ENCODE results near the gene SLC6A13.

- TF ChIP-seq ISL1 (CRISPR knock-in tag; IDR thresholded peaks at IDR 0.05) (no peak), TSHZ2 (CRISPR knock-in tag; IDR thresholded peaks at IDR 0.05) (no peak), TCF4 (CRISPR knock-in tag; IDR thresholded peaks at IDR 0.05; ENCODE audit: borderline replicate concordance) (no peak), ZNF8 (CRISPR knock-in tag; IDR thresholded peaks at IDR 0.05) (no peak), GLIS3 (CRISPR knock-in tag; IDR thresholded peaks at IDR 0.05) (no peak), ZFP3 (CRISPR knock-in tag; IDR thresholded peaks at IDR 0.05) (no peak), PPARA (CRISPR knock-in tag; IDR thresholded peaks at IDR 0.05; ENCODE audit: borderline replicate concordance) (no peak), SNAI2 (CRISPR knock-in tag; IDR thresholded peaks at IDR 0.05) (no peak), TOX (CRISPR knock-in tag; IDR thresholded peaks at IDR 0.05; ENCODE audit: borderline replicate concordance) (no peak), CSDC2 (CRISPR knock-in tag; IDR thresholded peaks at IDR 0.05) (no peak)
Measured at GRCh38 chr12:262113-262512, 523 bp downstream of the SLC6A13 start.

All from SK-N-SH treated with all-trans-retinoic acid at 6 μM for 48 hours (cell line).